ENCODE results near the gene MLN. TPM values are rescaled to one million over a fixed set of nuclear protein-coding genes. Genes with fewer than 3 reads are reported as not detected.

MLN gene
- total RNA-seq, 1 donor from 2014 or later: not detected

GRCh38 chr6:33783781-33784520 is 19.9 kb downstream of the MLN start:
- H3K4me1 Mint-ChIP-seq (ENCODE audit: unreplicated experiment): peaks cover 86% of the 10 kb centered on the region
- peaks cover 21% of the 10 kb centered on the region for H3K27me3 Mint-ChIP-seq (ENCODE audit: unreplicated experiment)
- no peak for TF ChIP-seq CTCF (IDR thresholded peaks at IDR 0.05; ENCODE audit: unreplicated experiment)
- peaks cover 28% of the 10 kb centered on the region for H3K36me3 Mint-ChIP-seq (ENCODE audit: low read depth, unreplicated experiment)
- peak overlapping the region; percentile 59 for H3K4me3 Mint-ChIP-seq (ENCODE audit: unreplicated experiment)
- no peaks in the 10 kb centered on the region for H3K9me3 Mint-ChIP-seq (ENCODE audit: unreplicated experiment)
- no peak for DNase-seq (ENCODE audit: low spot score)
- H3K27ac Mint-ChIP-seq (ENCODE audit: unreplicated experiment): peak overlapping the region; percentile 89

- no peak for DNase-seq (ENCODE audit: low spot score)
- no peak for TF ChIP-seq CTCF (IDR thresholded peaks at IDR 0.05; ENCODE audit: unreplicated experiment)
- Mint-ChIP-seq H3K27ac (ENCODE audit: unreplicated experiment) (peak overlapping the region; percentile 95), H3K4me1 (ENCODE audit: unreplicated experiment) (peaks cover 88% of the 10 kb centered on the region), H3K4me3 (ENCODE audit: unreplicated experiment) (peak overlapping the region; percentile 59), H3K36me3 (ENCODE audit: low read depth, unreplicated experiment) (peaks cover 30% of the 10 kb centered on the region), H3K9me3 (ENCODE audit: unreplicated experiment) (no peaks in the 10 kb centered on the region), H3K27me3 (ENCODE audit: unreplicated experiment) (peaks cover 15% of the 10 kb centered on the region)
Observed at GRCh38 chr6:33782561-33782960, 21.2 kb downstream of the MLN start.

- TF ChIP-seq CTCF (IDR thresholded peaks at IDR 0.05; ENCODE audit: unreplicated experiment): no peak
- Mint-ChIP-seq H3K27me3 (ENCODE audit: unreplicated experiment) (peaks cover 15% of the 10 kb centered on the region), H3K27ac (ENCODE audit: unreplicated experiment) (peak overlapping the region; percentile 99), H3K9me3 (ENCODE audit: unreplicated experiment) (no peaks in the 10 kb centered on the region), H3K4me3 (ENCODE audit: unreplicated experiment) (peak overlapping the region; percentile 87), H3K36me3 (ENCODE audit: low read depth, unreplicated experiment) (peaks cover 39% of the 10 kb centered on the region), H3K4me1 (ENCODE audit: unreplicated experiment) (peaks cover 80% of the 10 kb centered on the region)
- peak; percentile 65 for DNase-seq (ENCODE audit: low spot score)
Observed at GRCh38 chr6:33781131-33781975, 22.4 kb downstream of the MLN start.

GRCh38 chr6:33779895-33780294 is 23.9 kb downstream of the MLN start:
- peak overlapping the region; percentile 79 for H3K4me3 Mint-ChIP-seq (ENCODE audit: unreplicated experiment)
- H3K9me3 Mint-ChIP-seq (ENCODE audit: unreplicated experiment): no peaks in the 10 kb centered on the region
- H3K36me3 Mint-ChIP-seq (ENCODE audit: low read depth, unreplicated experiment): peaks cover 52% of the 10 kb centered on the region
- H3K27me3 Mint-ChIP-seq (ENCODE audit: unreplicated experiment): peaks cover 15% of the 10 kb centered on the region
- no peak for DNase-seq (ENCODE audit: low spot score)
- TF ChIP-seq CTCF (IDR thresholded peaks at IDR 0.05; ENCODE audit: unreplicated experiment): no peak
- peak overlapping the region; percentile 99 for H3K27ac Mint-ChIP-seq (ENCODE audit: unreplicated experiment)
- H3K4me1 Mint-ChIP-seq (ENCODE audit: unreplicated experiment): peaks cover 66% of the 10 kb centered on the region

Measured in endothelial cell (in vitro differentiated cells).